ENCODE measurements around the gene C6orf141.

- no peak for TF ChIP-seq CTCF (IDR thresholded peaks at IDR 0.05)
- TF ChIP-seq POLR2A (IDR thresholded peaks at IDR 0.05) = no peak
Measured at GRCh38 chr6:49552596-49552995, 2.1 kb downstream of the C6orf141 start.
